KMS-11 (cell line): Measurements from ENCODE around the gene PCSK7.

ENCODE experiments used
- H2AFZ ChIP-seq: fragments of 200-600 bp; sonication (generic); 2 replicates; pipeline ENCODE4 v1.6.1; 2016; ENCODE audit warnings: antibody characterized with exemption, mixed run types, low read depth
- H3K27ac ChIP-seq: fragments of 200-600 bp; sonication (generic); 2 replicates; pipeline ENCODE4 v1.6.1; 2016; ENCODE audit warnings: mild to moderate bottlenecking, mixed run types
- H3K27me3 ChIP-seq: fragments of 200-600 bp; sonication (generic); 2 replicates; pipeline ENCODE4 v1.6.1; 2017; ENCODE audit warnings: mild to moderate bottlenecking, low read depth, mixed run types, moderate library complexity; ENCODE audit not compliant: insufficient read depth
- H3K36me3 ChIP-seq: fragments of 200-600 bp; sonication (generic); 2 replicates; pipeline ENCODE4 v1.6.1; 2017; ENCODE audit warnings: mild to moderate bottlenecking, mixed run types; ENCODE audit not compliant: insufficient read depth
- H3K4me1 ChIP-seq: fragments of 200-600 bp; sonication (generic); 2 replicates; pipeline ENCODE4 v1.6.1; 2016; ENCODE audit warnings: mild to moderate bottlenecking, low read depth, mixed run types; ENCODE audit not compliant: poor library complexity, severe bottlenecking
- H3K4me2 ChIP-seq: fragments of 200-600 bp; sonication (generic); 2 replicates; pipeline ENCODE4 v1.7.0; 2016; ENCODE audit warnings: mild to moderate bottlenecking, mixed run types
- H3K4me3 ChIP-seq: fragments of 200-600 bp; sonication (generic); IDR thresholded peaks from 2 replicates; pipeline ENCODE4 v1.6.1; 2017; ENCODE audit warnings: low read depth, low read length, mixed read lengths; ENCODE audit not compliant: insufficient read depth
- H3K79me2 ChIP-seq: fragments of 200-600 bp; sonication (generic); 2 replicates; pipeline ENCODE4 v1.6.1; 2016; ENCODE audit warnings: low read depth, mixed run types; ENCODE audit not compliant: insufficient read depth
- H3K9ac ChIP-seq: fragments of 200-600 bp; sonication (generic); 2 replicates; pipeline ENCODE4 v1.6.1; 2016; ENCODE audit warnings: mild to moderate bottlenecking, mixed run types
- H4K20me1 ChIP-seq: fragments of 200-600 bp; sonication (generic); 2 replicates; pipeline ENCODE4 v1.6.1; 2016; ENCODE audit warnings: mild to moderate bottlenecking, mixed run types; ENCODE audit not compliant: insufficient read depth
- TF ChIP-seq, protein P1 (sequence below): fragments of 200-600 bp; sonication (generic); conservative IDR thresholded peaks from 2 replicates; pipeline ENCODE4 v1.6.1; 2017; ENCODE audit warnings: low read depth, mild to moderate bottlenecking, antibody characterized with exemption, low read length, moderate library complexity, mixed read lengths

The PCSK7 gene

DNA sequence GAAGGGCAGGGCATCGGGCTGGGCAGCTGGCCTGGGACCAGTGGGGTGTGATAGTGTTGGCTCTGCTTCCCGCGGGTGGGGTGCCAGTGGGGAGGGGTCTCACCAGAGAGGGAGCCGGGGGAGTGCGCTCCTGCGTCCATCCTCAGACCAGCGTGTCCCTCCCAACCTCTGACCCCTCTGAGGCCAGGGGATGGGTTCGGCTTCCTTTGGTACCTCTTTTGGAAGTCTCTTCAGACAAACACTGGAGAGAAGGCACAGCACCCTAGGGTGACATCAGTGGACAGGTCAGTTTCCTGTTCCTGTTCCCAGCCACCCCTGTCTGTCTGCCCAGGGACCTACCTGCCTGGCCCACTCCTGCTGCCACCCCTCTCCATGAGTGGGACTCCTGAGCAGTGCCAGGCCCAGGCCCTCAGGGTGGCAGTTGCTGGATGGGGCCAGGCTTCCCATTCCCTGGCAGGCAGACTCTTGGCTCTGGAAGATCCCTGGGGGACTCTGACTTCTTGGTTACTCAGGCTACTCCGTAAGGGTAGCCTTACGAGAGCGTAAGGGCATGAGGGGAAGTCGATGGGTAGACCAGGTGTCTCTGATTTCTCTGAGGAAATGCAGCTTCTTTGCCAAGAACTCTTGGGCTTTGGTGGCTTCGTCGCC lies 30.1 kb downstream of the PCSK7 start:
- no peaks in the 10 kb centered on the region for H3K79me2 ChIP-seq
- no peak overlapping the region for H3K4me2 ChIP-seq
- H4K20me1 ChIP-seq, result no peaks in the 10 kb centered on the region
- no peak overlapping the region for H2AFZ ChIP-seq
- no peak overlapping the region for H3K4me3 ChIP-seq
- no peaks in the 10 kb centered on the region for H3K36me3 ChIP-seq
- no peak overlapping the region for H3K9ac ChIP-seq
- H3K4me1 ChIP-seq, result no peaks in the 10 kb centered on the region
- no peak overlapping the region for H3K27ac ChIP-seq
- H3K27me3 ChIP-seq, result no peaks in the 10 kb centered on the region
- TF ChIP-seq, protein P1, sequence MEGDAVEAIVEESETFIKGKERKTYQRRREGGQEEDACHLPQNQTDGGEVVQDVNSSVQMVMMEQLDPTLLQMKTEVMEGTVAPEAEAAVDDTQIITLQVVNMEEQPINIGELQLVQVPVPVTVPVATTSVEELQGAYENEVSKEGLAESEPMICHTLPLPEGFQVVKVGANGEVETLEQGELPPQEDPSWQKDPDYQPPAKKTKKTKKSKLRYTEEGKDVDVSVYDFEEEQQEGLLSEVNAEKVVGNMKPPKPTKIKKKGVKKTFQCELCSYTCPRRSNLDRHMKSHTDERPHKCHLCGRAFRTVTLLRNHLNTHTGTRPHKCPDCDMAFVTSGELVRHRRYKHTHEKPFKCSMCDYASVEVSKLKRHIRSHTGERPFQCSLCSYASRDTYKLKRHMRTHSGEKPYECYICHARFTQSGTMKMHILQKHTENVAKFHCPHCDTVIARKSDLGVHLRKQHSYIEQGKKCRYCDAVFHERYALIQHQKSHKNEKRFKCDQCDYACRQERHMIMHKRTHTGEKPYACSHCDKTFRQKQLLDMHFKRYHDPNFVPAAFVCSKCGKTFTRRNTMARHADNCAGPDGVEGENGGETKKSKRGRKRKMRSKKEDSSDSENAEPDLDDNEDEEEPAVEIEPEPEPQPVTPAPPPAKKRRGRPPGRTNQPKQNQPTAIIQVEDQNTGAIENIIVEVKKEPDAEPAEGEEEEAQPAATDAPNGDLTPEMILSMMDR, result no peak

DNA sequence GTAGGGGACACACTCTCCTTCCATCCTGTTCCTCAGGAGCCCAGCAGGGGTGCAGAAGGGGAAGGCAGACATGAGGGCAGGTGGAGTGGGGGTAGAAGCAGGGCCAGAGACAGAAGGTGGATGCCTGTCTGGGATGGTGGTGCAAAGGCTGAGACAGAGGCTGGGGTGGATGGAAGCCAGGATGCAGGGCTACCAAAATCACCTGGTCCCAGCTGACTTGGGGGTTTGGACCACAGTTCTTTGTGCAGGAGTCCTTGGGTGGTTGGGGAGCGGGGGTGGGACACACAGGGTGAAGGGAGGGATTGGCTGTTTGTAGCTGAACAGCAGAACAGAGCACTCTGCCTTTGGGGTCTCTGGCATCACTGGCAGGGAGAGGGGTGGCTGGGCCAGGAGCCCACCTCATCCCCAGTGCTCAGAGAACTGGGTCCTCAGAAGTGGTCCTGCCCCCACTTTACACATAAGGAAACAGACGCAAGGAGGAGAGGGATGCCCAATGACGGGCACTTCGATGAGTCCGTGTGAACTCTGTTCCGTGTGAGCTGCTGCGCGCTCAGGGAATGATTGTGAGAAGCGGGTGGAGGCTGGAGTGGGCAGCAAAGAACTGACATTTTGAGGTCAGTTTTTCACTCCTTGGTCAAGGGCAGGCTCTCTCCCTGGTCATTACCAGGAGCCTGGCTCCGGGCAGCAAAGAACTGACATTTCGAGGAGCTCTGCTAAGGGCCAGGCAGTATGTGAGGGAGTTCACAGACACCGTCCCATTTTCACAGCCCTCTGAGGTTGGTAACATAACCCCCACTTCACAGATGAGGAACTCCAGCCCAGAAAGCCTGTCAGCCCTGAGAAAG lies 30.8 kb downstream of the PCSK7 start:
- Histone ChIP-seq H4K20me1 (no peaks in the 10 kb centered on the region), H3K9ac (no peak overlapping the region), H3K4me2 (no peak overlapping the region), H3K27me3 (no peaks in the 10 kb centered on the region), H3K36me3 (no peaks in the 10 kb centered on the region), H3K4me1 (no peaks in the 10 kb centered on the region), H2AFZ (no peak overlapping the region), H3K27ac (no peak overlapping the region), H3K79me2 (no peaks in the 10 kb centered on the region), H3K4me3 (no peak overlapping the region)
- TF ChIP-seq, protein P1, result no peak

- H3K27me3 ChIP-seq, result no peaks in the 10 kb centered on the region
- TF ChIP-seq, protein P1, result no peak
- H4K20me1 ChIP-seq, result no peaks in the 10 kb centered on the region
- no peaks in the 10 kb centered on the region for H3K4me1 ChIP-seq
- H3K36me3 ChIP-seq, result no peaks in the 10 kb centered on the region
- no peaks in the 10 kb centered on the region for H3K79me2 ChIP-seq
- no peak overlapping the region for H3K4me3 ChIP-seq
- no peak overlapping the region for H2AFZ ChIP-seq
- no peak overlapping the region for H3K4me2 ChIP-seq
- no peak overlapping the region for H3K27ac ChIP-seq
- H3K9ac ChIP-seq, result no peak overlapping the region
Measured at GRCh38 chr11:117199916-117200812, 31.7 kb downstream of the PCSK7 start.

DNA sequence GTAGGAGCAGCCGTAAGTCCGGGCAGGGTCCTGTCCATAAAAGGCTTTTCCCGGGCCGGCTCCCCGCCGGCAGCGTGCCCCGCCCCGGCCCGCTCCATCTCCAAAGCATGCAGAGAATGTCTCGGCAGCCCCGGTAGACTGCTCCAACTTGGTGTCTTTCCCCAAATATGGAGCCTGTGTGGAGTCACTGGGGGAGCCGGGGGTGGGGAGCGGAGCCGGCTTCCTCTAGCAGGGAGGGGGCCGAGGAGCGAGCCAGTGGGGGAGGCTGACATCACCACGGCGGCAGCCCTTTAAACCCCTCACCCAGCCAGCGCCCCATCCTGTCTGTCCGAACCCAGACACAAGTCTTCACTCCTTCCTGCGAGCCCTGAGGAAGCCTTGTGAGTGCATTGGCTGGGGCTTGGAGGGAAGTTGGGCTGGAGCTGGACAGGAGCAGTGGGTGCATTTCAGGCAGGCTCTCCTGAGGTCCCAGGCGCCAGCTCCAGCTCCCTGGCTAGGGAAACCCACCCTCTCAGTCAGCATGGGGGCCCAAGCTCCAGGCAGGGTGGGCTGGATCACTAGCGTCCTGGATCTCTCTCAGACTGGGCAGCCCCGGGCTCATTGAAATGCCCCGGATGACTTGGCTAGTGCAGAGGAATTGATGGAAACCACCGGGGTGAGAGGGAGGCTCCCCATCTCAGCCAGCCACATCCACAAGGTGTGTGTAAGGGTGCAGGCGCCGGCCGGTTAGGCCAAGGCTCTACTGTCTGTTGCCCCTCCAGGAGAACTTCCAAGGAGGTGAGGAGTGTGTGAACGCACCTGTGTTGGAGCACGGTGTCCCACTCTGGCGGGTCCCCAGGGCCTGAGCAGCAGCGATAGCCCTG lies 32.6 kb downstream of the PCSK7 start, which contains the start of gene TAGLN:
Gene TAGLN, plus strand, starts transcription at position 318 of the 863 bp plus-strand sequence. CDS start 3,644 bp downstream, outside the sequence.
- no peaks in the 10 kb centered on the region for H3K36me3 ChIP-seq
- H3K27me3 ChIP-seq, result no peaks in the 10 kb centered on the region
- H2AFZ ChIP-seq, result no peak within 1 kb of the TSS
- H3K9ac ChIP-seq, result no peak within 1 kb of the TSS
- H3K4me1 ChIP-seq, result no peaks in the 10 kb centered on the region
- no peak within 1 kb of the TSS for H3K4me2 ChIP-seq
- H3K79me2 ChIP-seq, result no peaks in the 10 kb centered on the region
- H3K27ac ChIP-seq, result no peak within 1 kb of the TSS
- no peaks in the 10 kb centered on the region for H4K20me1 ChIP-seq
- H3K4me3 ChIP-seq, result no peak within 1 kb of the TSS
- TF ChIP-seq, protein P1, result no peak
